ENCODE data around the gene DCDC2B. TPM values are rescaled to one million over a fixed set of nuclear protein-coding genes. Genes with fewer than 3 reads are reported as not detected.
"Not testable (repeated sequence)": the region's sequence is repeated elsewhere in the genome, so short reads cannot be mapped to it uniquely, and the experiment has no call there.

Gene DCDC2B
- total RNA-seq, 1 donor = not detected

DNA sequence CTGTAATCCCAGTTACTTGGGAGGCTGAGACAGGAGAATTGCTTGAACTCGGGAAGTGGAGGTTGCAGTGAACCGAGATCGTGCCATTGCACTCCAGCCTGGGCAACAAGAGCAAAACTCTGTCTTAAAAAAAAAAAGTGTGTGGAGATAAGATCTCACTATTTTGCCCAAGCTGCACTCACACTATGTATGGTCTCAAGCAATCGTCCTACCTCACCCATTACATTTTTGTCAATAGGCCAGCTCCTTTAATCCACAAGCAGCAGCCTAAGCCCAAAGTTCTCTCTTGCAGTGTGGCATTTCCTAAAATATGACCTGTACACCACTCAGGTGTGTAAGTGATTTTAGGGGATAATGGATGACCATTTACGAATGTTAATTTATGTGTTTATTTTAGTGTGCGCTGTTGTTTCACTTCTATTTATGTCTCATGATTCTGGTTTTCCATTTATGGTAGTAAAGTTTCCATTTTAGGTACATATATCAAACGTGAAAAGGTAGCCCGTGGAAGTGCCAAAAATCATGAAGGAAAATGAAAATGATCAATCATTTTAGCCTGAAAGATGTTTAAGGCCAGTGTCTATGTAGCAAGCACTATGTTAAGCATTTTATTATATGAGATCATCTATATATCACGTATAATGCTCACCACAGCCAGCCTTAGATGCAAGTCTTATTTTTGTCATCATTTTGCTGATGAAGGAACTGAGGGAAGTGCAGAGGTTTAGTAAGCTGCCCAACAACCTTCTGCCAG lies 47.8 kb downstream of the DCDC2B start:
- H2AFZ ChIP-seq (ENCODE audit: low read length) = no peak overlapping the region
- H3K27ac ChIP-seq (ENCODE audit: low read depth, low read length) = no peak overlapping the region
- no peak overlapping the region for H3K4me3 ChIP-seq (ENCODE audit: insufficient read depth, low read length)
- H3K79me2 ChIP-seq (ENCODE audit: insufficient read depth, low read length) = no peaks in the 10 kb centered on the region
- no peaks in the 10 kb centered on the region for H3K36me3 ChIP-seq (ENCODE audit: insufficient read depth, low read length)
- TF ChIP-seq, protein P1, sequence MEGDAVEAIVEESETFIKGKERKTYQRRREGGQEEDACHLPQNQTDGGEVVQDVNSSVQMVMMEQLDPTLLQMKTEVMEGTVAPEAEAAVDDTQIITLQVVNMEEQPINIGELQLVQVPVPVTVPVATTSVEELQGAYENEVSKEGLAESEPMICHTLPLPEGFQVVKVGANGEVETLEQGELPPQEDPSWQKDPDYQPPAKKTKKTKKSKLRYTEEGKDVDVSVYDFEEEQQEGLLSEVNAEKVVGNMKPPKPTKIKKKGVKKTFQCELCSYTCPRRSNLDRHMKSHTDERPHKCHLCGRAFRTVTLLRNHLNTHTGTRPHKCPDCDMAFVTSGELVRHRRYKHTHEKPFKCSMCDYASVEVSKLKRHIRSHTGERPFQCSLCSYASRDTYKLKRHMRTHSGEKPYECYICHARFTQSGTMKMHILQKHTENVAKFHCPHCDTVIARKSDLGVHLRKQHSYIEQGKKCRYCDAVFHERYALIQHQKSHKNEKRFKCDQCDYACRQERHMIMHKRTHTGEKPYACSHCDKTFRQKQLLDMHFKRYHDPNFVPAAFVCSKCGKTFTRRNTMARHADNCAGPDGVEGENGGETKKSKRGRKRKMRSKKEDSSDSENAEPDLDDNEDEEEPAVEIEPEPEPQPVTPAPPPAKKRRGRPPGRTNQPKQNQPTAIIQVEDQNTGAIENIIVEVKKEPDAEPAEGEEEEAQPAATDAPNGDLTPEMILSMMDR (IDR thresholded peaks at IDR 0.05; ENCODE audit: extremely low read depth, low read depth, low read length) = no peak
- no peaks in the 10 kb centered on the region for H3K4me1 ChIP-seq (ENCODE audit: insufficient read depth, low read length)
- peaks cover 8% of the 10 kb centered on the region for H3K27me3 ChIP-seq (ENCODE audit: insufficient read depth, low read length)
- no peak for DNase-seq (ENCODE audit: insufficient read length, low spot score, missing footprints)
- H3K9me3 ChIP-seq (ENCODE audit: low read depth, low read length) = no peaks in the 10 kb centered on the region
- H3K4me2 ChIP-seq (ENCODE audit: insufficient read depth, low read length) = no peak overlapping the region
- no peaks in the 10 kb centered on the region for H4K20me1 ChIP-seq (ENCODE audit: insufficient read depth, low read length)

DNA sequence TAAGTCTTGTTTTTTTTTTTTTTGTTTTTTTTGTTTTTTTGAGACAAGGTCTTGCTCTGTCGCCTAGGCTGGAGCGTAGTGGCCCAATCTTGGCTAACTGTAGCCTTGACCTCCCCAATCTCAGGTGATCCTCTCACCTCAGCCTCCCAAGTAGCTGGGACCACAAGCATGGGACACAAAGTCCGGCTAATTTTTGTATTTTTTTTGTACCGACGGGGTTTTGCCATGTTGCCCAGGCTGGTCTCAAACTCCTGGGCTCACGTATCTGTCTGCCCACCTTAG lies 48.3 kb downstream of the DCDC2B start:
- TF ChIP-seq, protein P1 (IDR thresholded peaks at IDR 0.05; ENCODE audit: extremely low read depth, low read depth, low read length) = no peak
- no peaks in the 10 kb centered on the region for H3K79me2 ChIP-seq (ENCODE audit: insufficient read depth, low read length)
- no peaks in the 10 kb centered on the region for H3K9me3 ChIP-seq (ENCODE audit: low read depth, low read length)

DNA sequence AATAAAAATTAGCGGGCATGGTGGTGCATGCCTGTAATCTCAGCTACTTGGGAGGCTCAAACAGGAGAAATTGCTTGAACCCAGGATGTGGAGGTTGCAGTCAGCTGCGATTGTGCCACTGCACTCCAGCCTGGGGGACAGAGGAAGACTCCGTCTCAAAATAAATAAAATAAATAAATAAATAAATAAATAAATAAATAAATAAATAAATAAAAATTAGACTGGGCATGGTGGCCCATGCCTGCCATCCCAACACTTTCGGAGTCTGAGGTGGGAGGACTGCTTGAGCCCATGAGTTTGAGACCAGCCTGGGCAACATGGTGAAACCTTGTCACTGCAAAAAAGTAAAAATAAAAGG lies 54.3 kb downstream of the DCDC2B start:
- not testable (repeated sequence) for H3K4me1 ChIP-seq (ENCODE audit: insufficient read depth, low read length); H3K79me2 ChIP-seq (ENCODE audit: insufficient read depth, low read length); H3K27me3 ChIP-seq (ENCODE audit: insufficient read depth, low read length); H3K4me3 ChIP-seq (ENCODE audit: insufficient read depth, low read length); H3K9me3 ChIP-seq (ENCODE audit: low read depth, low read length); DNase-seq (ENCODE audit: insufficient read length, low spot score, missing footprints); H2AFZ ChIP-seq (ENCODE audit: low read length); H4K20me1 ChIP-seq (ENCODE audit: insufficient read depth, low read length); H3K36me3 ChIP-seq (ENCODE audit: insufficient read depth, low read length); H3K4me2 ChIP-seq (ENCODE audit: insufficient read depth, low read length); H3K27ac ChIP-seq (ENCODE audit: low read depth, low read length)

More for the DNA sequence above, 48.3 kb downstream of the DCDC2B start:
- Histone ChIP-seq H3K4me1 (ENCODE audit: insufficient read depth, low read length) (no peaks in the 10 kb centered on the region), H3K4me3 (ENCODE audit: insufficient read depth, low read length) (no peak overlapping the region), H4K20me1 (ENCODE audit: insufficient read depth, low read length) (no peaks in the 10 kb centered on the region), H3K36me3 (ENCODE audit: insufficient read depth, low read length) (no peaks in the 10 kb centered on the region), H3K4me2 (ENCODE audit: insufficient read depth, low read length) (no peak overlapping the region), H3K27ac (ENCODE audit: low read depth, low read length) (no peak overlapping the region), H3K27me3 (ENCODE audit: insufficient read depth, low read length) (peaks cover 8% of the 10 kb centered on the region), H2AFZ (ENCODE audit: low read length) (no peak overlapping the region)
- DNase-seq (ENCODE audit: insufficient read length, low spot score, missing footprints) = no peak

DNA sequence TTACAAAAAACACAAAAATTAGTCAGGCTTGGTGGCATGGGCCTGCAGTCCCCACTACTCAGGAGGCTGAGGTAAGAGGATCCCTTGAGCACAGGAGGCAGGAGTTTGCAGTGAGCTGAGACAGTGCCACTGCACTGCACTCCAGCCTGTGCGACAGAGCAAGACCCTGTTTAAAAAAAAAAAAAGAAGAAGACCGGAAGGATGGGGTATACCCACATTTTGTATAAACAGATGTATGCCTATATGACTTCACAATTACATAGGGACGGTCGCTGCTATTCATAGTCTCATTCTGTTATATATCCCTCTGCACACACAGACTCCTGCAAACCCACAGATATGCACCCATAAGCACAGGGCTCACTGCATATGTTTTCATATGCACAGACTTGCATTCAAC lies 54.9 kb downstream of the DCDC2B start:
- H3K36me3 ChIP-seq (ENCODE audit: insufficient read depth, low read length) = no peaks in the 10 kb centered on the region
- no peaks in the 10 kb centered on the region for H4K20me1 ChIP-seq (ENCODE audit: insufficient read depth, low read length)
- TF ChIP-seq, protein P1 (IDR thresholded peaks at IDR 0.05; ENCODE audit: extremely low read depth, low read depth, low read length) = no peak
- no peak for DNase-seq (ENCODE audit: insufficient read length, low spot score, missing footprints)
- H3K4me1 ChIP-seq (ENCODE audit: insufficient read depth, low read length) = peaks cover 9% of the 10 kb centered on the region
- H3K27ac ChIP-seq (ENCODE audit: low read depth, low read length) = no peak overlapping the region
- no peak overlapping the region for H3K4me2 ChIP-seq (ENCODE audit: insufficient read depth, low read length)
- H3K79me2 ChIP-seq (ENCODE audit: insufficient read depth, low read length) = no peaks in the 10 kb centered on the region
- H3K27me3 ChIP-seq (ENCODE audit: insufficient read depth, low read length) = no peaks in the 10 kb centered on the region
- H2AFZ ChIP-seq (ENCODE audit: low read length) = no peak overlapping the region
- no peak overlapping the region for H3K4me3 ChIP-seq (ENCODE audit: insufficient read depth, low read length)
- H3K9me3 ChIP-seq (ENCODE audit: low read depth, low read length) = no peaks in the 10 kb centered on the region

Other genes with a start within 250 kb of the DCDC2B start
- gene KHDRBS1, start 195.2 kb upstream of the DCDC2B start, total RNA-seq = 52.8 and 53.9 TPM in 2 replicates
- 4.7 and 5.6 TPM in 2 replicates for gene TMEM39B, start 136.2 kb upstream of the DCDC2B start, total RNA-seq
- gene KPNA6, start 101.0 kb upstream of the DCDC2B start, total RNA-seq = 64.8 and 65.5 TPM in 2 replicates
- gene TXLNA, start 29.4 kb upstream of the DCDC2B start, total RNA-seq = 136 and 140 TPM in 2 replicates
- 8.0 and 11.8 TPM in 2 replicates for gene CCDC28B, start 8.5 kb upstream of the DCDC2B start, total RNA-seq
- 1.8 TPM in 2 replicates for gene IQCC, start 3.4 kb upstream of the DCDC2B start, total RNA-seq
- 21.5 and 24.2 TPM in 2 replicates for gene TMEM234, start 13.3 kb downstream of the DCDC2B start, total RNA-seq
- 253 and 255 TPM in 2 replicates for gene EIF3I, start 13.3 kb downstream of the DCDC2B start, total RNA-seq
- 2.5 and 4.4 TPM in 2 replicates for gene FAM167B, start 38.1 kb downstream of the DCDC2B start, total RNA-seq
- 0.29 TPM in 1 of 2 replicates, not detected in the other for gene LCK, start 42.2 kb downstream of the DCDC2B start, total RNA-seq
- gene HDAC1, start 83.0 kb downstream of the DCDC2B start, total RNA-seq = 44.5 and 46.6 TPM in 2 replicates
- gene MARCKSL1, start 127.1 kb downstream of the DCDC2B start, total RNA-seq = 15.9 and 16.6 TPM in 2 replicates
- 1.8 and 2.5 TPM in 2 replicates for gene FAM229A, start 153.4 kb downstream of the DCDC2B start, total RNA-seq
- gene TSSK3, start 153.4 kb downstream of the DCDC2B start, total RNA-seq = 1.5 and 1.8 TPM in 2 replicates
- 68.0 and 69.0 TPM in 2 replicates for gene BSDC1, start 185.4 kb downstream of the DCDC2B start, total RNA-seq